GM21529 (cell line): Measurements from ENCODE around the gene ZFAND3.

Source experiments
- ATAC-seq: cut with Tn5 transposase; IDR thresholded peaks from one replicate; pipeline ENCODE4 v1.9.1; 2021; ENCODE audit not compliant: unreplicated experiment

ZFAND3 gene

DNA sequence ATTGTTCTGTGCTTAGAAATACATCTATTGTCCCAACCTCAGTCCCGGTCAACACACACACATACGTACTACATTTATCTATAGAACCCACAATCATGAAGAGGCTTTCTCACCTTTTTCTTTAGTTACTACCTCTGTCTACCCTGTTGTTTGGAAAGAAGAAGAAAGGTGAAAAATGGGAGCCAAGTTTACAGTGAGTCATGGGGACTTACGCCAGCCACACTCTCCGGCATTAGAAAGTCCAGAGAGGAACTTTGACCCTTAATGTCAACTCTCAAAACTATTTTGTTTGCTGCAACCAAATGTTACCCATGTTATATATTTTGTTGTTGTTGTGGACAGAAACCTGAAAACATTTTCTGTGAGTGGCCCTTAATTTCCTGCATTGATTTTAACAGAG lies 259.1 kb downstream of the ZFAND3 start:
- ATAC-seq, result no peak

DNA sequence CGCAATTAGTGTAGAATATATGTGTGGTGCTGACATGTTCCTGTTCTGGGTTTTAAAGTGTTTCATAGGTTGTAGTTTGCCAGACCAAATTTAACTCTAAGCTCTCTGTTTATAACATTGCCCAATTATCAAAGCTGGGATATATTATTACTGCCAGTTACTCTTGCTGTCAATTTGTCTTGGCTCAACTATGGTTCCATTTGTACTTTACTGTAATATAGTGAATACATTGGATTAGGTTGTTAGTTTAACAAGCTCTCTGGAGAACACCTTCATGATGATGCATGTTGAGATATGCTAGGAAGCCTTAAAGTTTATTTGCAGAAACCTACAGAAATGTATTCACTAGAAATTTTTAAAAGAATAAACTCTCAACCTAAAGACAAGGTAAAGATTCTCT lies 259.6 kb downstream of the ZFAND3 start:
- no peak for ATAC-seq

DNA sequence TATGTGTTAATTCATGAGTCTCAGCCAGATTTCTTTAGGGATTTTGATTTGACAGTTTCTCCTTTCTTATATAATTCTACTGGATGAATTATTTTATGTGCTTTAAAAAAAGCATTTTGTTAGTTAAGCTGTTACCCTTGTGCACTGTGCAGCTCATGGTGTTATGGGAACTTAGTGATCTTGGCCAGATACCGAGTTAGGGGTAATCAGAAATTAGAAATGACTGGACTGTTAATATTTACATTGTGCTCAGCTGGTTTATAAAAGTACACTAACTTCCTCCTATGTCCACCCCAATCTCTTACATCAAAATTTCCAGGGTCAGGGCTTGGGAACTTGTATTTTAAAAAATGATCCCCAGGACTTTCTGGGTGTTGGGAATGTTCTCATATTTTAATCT lies 260.0 kb downstream of the ZFAND3 start:
- ATAC-seq, result no peak

DNA sequence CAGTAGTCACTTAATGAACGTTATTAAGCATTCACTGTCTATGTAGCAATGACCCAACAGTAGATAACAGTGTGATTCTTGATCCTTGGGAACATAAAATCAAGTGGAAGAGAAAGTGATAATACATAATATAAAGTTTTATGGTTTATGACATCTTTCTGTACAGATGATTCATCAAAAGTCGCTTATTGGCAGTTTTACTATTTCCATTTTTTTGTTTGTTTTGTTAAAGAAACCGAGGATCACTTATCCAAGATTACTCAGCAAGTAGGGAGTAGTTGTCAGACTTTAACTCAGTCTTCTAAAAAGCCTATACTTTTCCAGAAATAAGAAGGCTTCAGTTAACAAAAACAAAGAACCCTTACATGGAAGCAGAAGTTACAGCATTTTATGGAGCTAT lies 260.8 kb downstream of the ZFAND3 start:
- no peak for ATAC-seq

DNA sequence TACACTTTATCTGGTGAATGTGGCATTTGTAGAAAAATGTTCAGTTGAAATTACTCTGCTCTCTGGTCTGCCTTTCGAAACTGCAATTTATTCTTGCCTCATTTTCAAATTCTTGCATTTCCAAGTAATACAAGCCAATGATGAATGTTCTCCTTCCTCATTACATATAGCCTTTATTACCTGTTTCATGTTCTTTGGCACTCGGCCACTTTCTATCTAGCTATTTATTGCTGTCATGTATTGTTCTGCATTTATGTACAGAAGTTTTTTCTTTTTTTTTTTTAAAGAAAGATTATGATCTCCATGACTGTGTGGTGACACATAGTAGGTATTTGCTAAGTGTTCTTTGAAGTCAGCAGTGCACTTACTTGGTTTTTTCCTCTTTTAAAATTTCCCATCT lies 261.4 kb downstream of the ZFAND3 start:
- ATAC-seq, result no peak

DNA sequence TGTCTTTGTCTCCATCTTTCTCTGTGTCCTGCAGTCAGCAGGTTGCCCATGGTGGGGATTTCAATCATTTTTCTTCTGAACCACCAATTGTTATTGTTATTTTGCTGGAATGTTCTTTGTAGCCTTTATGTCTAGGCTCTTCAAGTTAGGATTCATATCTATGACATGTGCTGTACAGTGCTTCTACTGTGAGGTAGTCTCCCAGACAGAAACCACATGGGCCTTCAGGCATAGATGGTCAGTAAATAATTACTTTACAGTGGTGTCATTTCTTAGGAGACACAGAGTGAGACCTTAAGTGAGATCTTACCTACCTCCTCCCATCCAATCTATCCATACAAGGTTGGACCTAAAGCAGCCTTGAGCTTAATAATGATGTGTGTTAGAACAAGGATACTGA lies 265.5 kb downstream of the ZFAND3 start:
- ATAC-seq, result no peak

DNA sequence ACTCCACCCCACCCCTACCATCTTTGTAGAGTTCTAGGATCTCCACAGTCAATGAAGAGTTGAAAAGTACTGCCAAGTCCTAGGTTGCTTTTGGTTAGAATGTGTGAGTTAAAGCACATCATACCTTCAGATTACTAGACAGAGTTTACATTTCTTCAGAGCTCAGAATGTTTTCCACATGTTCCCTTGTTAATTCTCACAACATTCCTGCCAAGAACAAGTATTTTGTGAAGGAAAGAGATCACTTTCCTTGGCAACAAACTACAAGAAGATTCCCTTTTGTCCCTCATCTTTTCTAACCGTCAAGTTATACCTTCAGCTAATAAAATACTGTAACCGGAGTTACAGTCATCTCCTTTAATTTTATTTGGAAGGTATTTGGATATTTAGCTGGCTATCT lies 266.8 kb downstream of the ZFAND3 start:
- no peak for ATAC-seq

DNA sequence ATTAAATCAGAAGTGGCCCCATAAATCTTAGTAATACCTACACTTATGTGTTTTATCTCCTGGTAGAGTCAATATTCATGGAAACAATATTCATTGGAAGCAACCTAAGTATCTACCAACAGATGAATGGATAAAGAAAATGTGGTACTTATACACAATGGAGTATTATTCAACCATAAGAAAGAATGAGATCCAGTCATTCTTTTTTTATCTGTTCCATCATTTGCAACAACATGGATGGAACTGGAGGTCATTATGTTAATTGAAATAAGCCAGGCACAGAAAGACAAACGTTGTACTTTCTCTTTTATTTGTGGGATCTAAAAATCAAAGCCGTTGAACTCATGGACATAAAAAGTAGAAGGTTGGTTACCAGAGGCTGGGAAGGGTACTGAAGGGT lies 268.5 kb downstream of the ZFAND3 start:
- ATAC-seq, result no peak

DNA sequence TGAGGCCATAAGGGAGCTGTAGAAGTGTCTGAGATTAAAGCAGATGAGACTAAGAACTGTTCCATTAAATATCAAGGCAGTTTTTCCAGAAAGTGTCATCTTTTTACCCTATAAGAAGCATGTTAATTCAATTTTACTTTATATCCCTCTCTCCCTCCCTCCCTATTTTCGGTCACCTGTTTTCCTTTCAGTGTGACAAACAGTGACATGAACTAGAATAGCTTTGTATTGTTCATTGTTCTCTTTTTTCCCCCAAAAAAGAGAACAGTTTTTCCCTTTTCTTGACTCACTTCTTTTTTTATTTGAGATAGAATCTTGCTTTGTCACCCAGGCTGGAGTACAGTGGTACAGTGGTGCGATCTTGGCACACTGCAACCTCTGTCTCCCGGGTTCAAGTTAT lies 269.3 kb downstream of the ZFAND3 start:
- no peak for ATAC-seq

DNA sequence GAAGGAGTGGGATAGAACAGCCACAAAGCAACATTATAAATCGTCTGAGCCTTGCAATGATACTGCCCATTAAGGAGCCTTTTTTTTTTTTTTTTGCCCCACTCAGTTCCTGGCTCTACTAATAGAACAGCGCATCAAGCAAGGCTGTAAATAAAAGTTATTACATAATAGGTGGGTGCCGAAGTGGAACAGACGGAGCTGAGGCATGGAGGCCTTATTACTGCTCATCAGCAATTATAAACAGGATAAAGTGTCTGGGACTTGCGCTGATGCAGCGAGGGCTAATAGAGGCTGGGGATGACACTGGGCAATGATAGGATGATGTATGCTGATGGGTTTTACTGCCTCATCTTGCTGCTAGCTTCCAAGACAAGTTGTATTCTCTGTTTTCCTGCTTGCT lies 272.1 kb downstream of the ZFAND3 start:
- ATAC-seq, result no peak

DNA sequence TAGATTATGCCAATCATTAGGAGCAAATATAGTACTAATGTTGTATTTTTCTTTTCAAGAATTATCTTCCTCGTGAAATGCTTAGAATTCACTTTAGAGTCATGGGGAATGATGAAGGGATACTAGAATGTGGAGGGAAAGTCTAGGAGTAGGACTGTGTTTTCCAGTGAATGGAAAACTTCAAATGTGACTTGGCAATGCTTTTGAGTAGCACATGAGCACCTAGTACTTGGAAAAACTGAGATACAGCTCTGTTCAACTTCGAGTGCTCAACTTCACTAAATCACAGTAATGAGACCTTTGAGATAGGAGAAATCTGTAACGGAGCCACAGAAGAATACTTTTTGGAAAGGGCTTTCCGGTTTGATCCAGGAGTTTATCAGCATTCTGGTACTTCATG lies 272.9 kb downstream of the ZFAND3 start:
- ATAC-seq, result no peak

DNA sequence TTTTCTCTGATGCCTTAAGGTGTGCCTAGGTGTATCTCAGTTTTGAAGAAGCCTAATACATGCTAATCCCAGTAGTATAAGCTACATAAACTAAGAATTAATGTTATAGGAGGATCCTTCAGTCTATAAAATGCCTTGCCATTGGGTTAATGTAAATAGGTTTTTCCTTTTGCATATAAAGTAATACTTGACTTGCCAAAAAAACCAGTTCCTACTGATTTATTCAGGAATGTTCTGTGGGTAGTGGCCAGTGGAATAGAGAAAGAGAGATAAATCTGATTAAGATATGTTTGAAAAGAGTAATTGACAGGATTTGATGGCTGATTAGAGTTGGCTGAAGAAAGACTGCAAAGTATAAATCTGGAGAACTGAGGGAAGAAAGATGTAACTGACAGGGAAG lies 273.4 kb downstream of the ZFAND3 start:
- no peak for ATAC-seq

DNA sequence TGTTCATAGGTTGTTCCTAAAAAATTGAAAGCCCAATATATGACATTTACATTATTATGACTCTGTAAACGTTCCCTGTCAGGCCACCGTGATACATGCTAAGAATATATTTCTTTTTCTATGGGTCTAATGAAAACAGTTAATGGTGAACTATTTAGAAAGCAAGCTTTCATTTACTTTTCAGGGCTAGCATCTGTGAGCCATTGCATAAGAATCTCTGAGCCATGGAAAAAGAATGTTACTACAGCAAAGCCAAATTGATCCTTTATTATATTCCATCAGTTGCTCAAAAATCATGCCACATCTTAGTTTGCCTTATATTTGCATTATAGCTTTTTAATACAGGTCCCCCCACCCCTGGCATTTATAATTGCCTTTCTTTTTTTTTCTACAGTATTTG lies 275.5 kb downstream of the ZFAND3 start:
- no peak for ATAC-seq

DNA sequence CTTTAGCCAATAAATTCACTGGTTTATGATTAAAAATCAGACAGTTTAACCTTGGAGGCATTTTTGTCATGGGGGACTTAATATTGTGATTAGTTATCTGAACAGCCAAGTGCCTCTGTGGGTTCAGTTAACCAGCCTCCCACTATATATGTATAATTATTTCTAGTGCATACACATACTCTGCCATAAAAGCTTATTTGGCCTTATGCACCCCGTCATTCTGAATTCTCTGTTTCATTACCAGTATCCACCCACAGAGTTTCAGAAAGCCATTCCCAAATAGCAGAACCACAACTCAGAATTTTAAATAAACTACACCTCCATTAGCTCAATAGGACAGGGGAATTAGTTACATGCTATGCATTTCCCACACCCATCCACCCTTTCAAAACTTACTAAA lies 279.7 kb downstream of the ZFAND3 start:
- peak; percentile 59 for ATAC-seq

DNA sequence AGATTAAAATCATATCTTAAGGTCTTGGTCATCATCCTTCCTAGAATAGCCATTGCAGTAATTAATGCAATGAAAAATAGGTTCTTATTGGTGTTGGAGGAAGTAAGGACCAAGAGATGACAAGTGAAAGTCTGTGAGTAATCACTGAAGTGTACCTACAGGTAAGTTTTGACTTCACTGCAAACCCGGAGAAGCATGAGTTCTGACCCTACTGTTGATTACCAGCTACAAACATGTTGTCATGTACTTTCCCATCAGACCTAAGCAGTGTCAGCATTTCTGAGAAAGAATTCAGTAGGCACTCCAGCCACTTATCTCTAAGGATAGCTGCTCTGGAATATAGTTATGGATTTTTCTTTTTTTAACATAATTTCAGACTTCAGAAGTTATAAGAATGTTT lies 280.9 kb downstream of the ZFAND3 start:
- ATAC-seq, result peak; percentile 50

DNA sequence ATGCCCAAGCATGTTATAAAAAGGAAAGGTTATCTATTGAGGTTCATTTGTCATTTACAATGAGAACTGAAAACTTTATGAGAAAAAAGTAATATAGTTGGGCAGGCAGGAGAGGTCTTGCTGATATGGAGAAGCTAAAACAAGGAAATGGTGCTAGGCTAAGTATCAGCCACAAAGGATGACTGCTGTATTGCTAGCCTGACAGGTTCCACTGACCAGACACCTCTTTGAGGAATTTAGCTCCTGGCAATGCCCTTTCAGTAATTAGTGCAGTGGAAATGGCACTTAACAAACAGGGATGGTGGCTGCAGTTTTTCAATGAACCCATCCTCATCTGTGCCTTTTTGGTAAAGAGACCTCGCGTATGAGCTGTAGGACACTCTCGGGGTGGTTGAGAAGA lies 284.4 kb downstream of the ZFAND3 start:
- no peak for ATAC-seq

DNA sequence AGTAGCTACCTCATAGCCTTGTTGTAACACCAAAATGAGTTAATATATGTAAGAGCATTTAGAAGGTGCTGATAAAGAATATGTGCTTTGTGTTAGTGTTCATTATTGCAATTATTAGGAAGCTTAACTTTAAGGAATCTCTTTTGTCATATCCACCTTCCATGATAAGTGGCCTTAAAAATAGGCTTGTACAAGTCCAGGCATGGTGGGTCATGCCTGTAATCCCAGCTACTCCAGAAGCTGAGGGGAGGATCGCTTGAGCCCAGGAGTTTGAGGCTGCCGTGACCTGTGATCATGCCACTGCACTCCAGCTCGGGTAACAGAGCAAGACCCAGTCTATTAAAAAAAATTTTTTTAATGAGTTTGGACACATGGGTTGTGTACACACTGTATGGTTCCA lies 285.5 kb downstream of the ZFAND3 start:
- ATAC-seq, result no peak

DNA sequence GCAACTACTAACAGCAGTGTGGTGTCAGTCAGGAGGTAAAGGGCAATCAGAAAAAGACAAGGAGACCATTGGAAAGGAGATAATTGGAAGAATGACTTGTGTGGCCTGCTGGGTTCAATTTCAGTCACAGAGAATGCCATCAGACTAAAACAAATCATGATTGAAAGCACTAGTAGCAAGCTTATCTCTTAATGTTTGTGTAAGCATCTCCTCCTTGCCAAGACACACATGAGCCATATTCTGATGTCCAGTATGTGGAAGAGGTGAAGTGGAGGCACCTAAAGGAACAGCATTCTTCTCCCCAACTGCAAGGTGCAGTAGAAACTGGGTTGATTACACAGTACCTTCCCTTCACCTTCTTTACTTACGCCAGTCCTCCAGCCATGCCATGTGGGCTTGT lies 287.5 kb downstream of the ZFAND3 start:
- no peak for ATAC-seq

DNA sequence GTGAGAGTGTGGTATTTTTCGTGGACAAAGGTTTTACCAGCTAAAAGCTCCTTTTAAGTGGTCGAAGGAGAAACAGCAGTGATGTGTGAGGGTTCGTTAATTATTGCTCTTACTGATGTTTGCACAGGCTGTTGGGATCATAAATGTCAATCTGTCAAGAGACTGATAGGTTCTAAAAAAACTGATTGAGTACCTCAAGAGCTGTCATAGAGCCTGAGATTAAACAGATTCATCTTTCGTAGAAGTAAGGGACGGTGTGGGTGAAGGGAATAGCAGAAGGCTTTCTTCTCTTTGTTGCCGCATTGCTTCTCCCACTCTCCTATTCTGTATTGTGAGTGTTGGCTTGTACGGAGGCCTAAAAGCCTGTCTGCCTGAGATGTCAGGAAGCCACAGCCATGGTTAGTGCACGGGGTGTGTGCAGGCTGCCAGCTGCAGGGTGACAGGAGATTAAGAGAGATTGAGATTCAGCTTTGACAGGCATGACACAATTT lies 291.0 kb downstream of the ZFAND3 start:
- no peak for ATAC-seq

DNA sequence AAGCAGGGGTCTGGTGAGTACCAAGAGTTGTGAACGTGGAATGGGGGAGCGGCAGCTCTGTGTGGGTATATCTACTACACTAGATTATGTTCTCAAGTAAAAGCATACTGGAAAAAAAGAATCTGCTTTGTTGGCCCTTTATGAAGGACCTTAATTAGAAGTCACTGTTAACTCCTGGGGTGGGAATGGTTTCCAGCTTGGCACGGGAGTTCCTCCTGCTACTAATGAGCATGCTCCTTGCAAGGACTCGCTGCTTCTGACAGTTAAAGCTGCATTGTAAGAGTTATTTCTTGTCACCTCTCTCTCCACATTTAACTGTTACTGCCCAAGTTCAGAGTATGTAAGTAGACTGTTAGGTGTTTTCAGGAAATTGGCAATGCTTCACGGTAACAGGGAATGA lies 292.7 kb downstream of the ZFAND3 start:
- ATAC-seq, result no peak

DNA sequence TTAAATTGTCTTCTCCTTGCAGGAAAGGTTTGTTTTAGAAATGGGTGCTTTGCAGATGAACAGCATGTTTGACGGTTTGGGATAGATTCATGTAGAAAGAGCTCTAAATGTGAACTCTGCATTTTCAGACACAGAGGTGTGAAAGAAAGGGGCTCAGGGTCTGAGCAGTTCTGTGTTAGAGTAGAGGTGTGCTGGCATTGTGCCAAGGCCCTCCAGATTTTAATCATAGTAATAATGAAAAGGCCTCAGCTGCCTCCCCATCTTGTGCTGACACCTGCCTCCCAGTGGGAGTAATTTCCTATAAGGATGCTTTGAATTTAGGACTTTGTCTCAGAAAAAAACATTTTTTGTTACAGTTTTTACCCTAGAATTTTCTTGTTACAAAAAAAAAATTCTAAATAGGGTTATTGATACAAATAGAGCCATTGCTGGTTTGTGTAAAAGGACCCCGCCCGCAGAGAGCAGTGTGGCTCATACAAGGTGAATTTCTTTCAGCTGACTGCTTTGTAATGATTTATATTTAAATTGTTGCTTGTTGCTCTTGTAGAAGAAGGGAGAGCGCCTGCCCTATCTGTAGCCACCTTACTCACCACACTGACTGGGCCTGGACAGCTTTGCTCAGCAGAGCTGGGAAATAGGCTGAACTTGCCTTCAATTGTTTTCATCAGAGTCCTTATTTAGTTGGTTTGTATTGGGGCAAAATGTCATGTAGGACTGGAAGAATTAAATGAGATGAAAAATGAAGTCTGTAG lies 294.5 kb downstream of the ZFAND3 start:
- ATAC-seq, result no peak

DNA sequence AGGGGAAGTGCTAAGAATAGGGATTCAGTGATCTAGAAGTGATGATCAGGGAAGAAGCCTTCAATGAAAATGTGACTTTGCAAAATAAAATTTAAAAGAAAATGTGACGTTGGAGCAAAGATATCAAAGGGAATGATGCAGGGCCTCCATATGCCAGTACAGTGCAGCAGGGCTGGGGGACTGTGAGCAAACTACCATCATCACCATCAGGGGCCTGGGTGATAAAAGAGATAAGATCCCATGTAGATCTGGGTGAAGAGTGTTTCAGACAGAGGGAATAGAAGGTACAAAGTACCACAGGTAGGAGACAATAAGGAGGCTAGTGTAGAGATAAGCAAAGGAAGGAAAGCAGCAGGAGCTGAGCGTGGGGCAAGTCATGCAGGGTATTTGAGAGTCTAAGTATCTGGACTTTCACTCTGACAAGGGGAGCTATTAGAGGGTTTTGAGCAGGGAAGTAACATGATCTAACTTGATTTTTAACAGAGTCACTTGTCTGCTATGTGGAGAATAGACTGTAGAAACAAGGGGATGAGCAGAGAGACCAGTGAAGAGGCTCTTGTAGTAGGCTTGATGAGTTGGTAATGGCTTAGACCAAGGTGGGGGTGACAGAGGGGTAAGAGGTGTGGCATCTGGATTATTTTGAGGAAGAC lies 295.6 kb downstream of the ZFAND3 start:
- ATAC-seq, result no peak

DNA sequence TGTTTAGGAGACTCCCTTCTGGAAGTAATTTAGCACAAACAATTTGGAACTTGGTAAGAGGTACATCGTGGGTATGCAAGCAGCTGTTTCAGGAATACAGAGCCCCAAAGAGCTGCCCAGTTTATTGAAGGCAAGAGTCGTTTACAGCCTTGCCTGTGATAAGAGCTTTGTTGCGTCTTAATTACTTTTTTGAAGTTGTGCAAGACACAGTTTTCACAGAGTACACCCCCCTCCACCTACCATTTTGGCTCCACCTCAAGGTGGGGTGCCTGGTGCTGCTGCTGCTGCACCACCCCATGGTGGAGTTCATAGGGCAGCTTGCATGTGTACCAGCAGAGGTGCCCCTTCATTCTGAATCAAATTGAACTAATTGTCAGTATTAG lies 296.1 kb downstream of the ZFAND3 start:
- no peak for ATAC-seq
